Brain microvascular endothelial cell (primary cell): ENCODE measurements around the gene LAMC1.

Experiments used
- DNase-seq: peaks from one replicate; pipeline ENCODE4 v3.0.0-alpha.2; 2020
- H3K27ac ChIP-seq: fragments of 250-450 bp; sonication (Bioruptor Pico); 2 replicates; pipeline ENCODE4 v1.5.1; 2020; ENCODE audit warnings: mild to moderate bottlenecking, moderate library complexity
- H3K27me3 ChIP-seq: fragments of 250-450 bp; sonication (Bioruptor Pico); replicated peaks from 2 replicates; pipeline ENCODE4 v1.5.1; 2020; ENCODE audit warnings: mild to moderate bottlenecking
- H3K36me3 ChIP-seq: fragments of 250-450 bp; sonication (Bioruptor Pico); replicated peaks from 2 replicates; pipeline ENCODE4 v1.5.1; 2020; ENCODE audit warnings: mild to moderate bottlenecking
- H3K4me3 ChIP-seq: 2 replicates; pipeline ENCODE4 v1.5.1; 2011; ENCODE audit warnings: low read depth, mild to moderate bottlenecking, control low read depth, low read length, moderate library complexity
- CTCF ChIP-seq: IDR thresholded peaks from 2 replicates; pipeline ENCODE4 v1.5.1; 2011; ENCODE audit warnings: low read depth, mild to moderate bottlenecking, moderate library complexity, low read length, control low read depth, inconsistent platforms; ENCODE audit errors: missing control alignments
- in situ Hi-C: cut with HindIII; loops from 2 replicates; pipeline ENCODE4 v1.10.0; 2017; ENCODE audit warnings: low sequenced_read_pairs, low pct_ligation_motif_present

Gene LAMC1

GRCh38 chr1:183124259-183124658, 101.0 kb downstream of the LAMC1 start:
- H3K27ac ChIP-seq, result no peak overlapping the region
- TF ChIP-seq CTCF, result no peak
- H3K27me3 ChIP-seq, result no peaks in the 10 kb centered on the region
- H3K4me3 ChIP-seq, result no peak overlapping the region
- DNase-seq, result no peak
- peaks cover 80% of the 10 kb centered on the region for H3K36me3 ChIP-seq
- in situ Hi-C loops, result no loop called here

- H3K36me3 ChIP-seq, result peaks cover 89% of the 10 kb centered on the region
- no peak overlapping the region for H3K27ac ChIP-seq
- no peak overlapping the region for H3K4me3 ChIP-seq
- TF ChIP-seq CTCF, result no peak
- H3K27me3 ChIP-seq, result no peaks in the 10 kb centered on the region
- in situ Hi-C loops, result no loop called here
- DNase-seq, result no peak
Measured at GRCh38 chr1:183125279-183125999, 102.2 kb downstream of the LAMC1 start.

GRCh38 chr1:183126000-183126366, 102.8 kb downstream of the LAMC1 start:
- no peak for DNase-seq
- no peaks in the 10 kb centered on the region for H3K27me3 ChIP-seq
- in situ Hi-C loops, result no loop called here
- no peak for TF ChIP-seq CTCF
- H3K36me3 ChIP-seq, result peaks cover 89% of the 10 kb centered on the region
- H3K4me3 ChIP-seq, result no peak overlapping the region
- no peak overlapping the region for H3K27ac ChIP-seq

GRCh38 chr1:183126528-183126927, 103.3 kb downstream of the LAMC1 start:
- no peak overlapping the region for H3K27ac ChIP-seq
- DNase-seq, result no peak
- TF ChIP-seq CTCF, result no peak
- no peak overlapping the region for H3K4me3 ChIP-seq
- in situ Hi-C loops, result no loop called here
- no peaks in the 10 kb centered on the region for H3K27me3 ChIP-seq
- peaks cover 89% of the 10 kb centered on the region for H3K36me3 ChIP-seq

- Histone ChIP-seq H3K27me3 (no peaks in the 10 kb centered on the region), H3K36me3 (peaks cover 85% of the 10 kb centered on the region), H3K4me3 (no peak overlapping the region), H3K27ac (no peak overlapping the region)
- in situ Hi-C loops, result no loop called here
- no peak for DNase-seq
- TF ChIP-seq CTCF, result no peak
Measured at GRCh38 chr1:183129921-183130690, 106.9 kb downstream of the LAMC1 start.
